ENCODE data around the gene CYP26A1.

CYP26A1 gene

GRCh38 chr10:93115661-93116383 lies 42.1 kb downstream of the CYP26A1 start:
- DNase-seq (ENCODE audit: insufficient read length, low spot score) (peak; percentile 42), FAIRE-seq (no peak)

- no peak for FAIRE-seq
- no peak for DNase-seq (ENCODE audit: insufficient read length, low spot score)
Observed at GRCh38 chr10:93121311-93121710, 47.6 kb downstream of the CYP26A1 start.

GRCh38 chr10:93123766-93124165 lies 50.1 kb downstream of the CYP26A1 start:
- DNase-seq (ENCODE audit: insufficient read length, low spot score) (no peak), FAIRE-seq (no peak)

DNA sequence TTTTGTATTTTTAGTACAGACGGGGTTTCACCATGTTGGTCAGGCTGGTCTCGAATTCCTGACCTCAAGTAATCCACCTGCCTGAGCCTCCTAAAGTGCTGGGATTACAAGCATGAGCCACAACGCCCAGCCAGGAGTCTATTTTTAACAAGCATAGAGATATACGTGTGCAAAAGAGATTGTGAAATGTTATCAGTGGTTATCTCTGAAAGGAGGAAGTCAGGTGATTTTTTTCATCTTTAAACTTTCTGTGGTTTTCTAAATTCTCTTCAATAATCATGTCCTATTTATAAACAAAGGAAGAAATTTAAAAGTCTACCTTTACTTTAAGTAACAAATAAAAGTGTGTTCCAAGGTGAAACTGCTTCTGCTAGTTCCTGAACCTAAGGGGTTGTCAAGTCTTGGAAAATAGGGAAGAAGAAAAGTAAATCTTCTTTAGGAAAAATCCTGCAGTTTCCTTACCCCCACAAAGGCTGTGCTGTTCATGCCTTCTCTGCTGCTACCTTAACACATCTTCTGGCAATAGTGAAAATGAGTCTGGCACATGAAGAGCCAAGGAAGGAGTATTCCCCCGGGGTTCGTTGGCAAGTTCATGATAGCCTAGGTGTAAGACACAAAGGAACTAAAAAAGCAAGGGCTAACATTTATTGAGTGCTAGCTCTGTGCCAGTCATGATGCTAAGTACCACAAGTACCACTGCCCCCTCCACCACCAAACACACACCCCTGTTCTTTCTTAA lies 51.1 kb downstream of the CYP26A1 start:
- DNase-seq (ENCODE audit: insufficient read length, low spot score): no peak

GRCh38 chr10:93125966-93126365 lies 52.3 kb downstream of the CYP26A1 start:
- FAIRE-seq (no peak), DNase-seq (ENCODE audit: insufficient read length, low spot score) (no peak)

More for the DNA sequence above, 51.1 kb downstream of the CYP26A1 start:
- FAIRE-seq: peak; percentile 47

- DNase-seq (ENCODE audit: insufficient read length, low spot score) (no peak), FAIRE-seq (no peak)
Observed at GRCh38 chr10:93126483-93127052, 52.9 kb downstream of the CYP26A1 start.
